HepG2 (cell line): ENCODE measurements around the gene LIPE. TPM values are rescaled to one million over a fixed set of nuclear protein-coding genes. Genes with fewer than 3 reads are reported as not detected.

ENCODE experiments used
- ARNT ChIP-seq: fragments of 450-650 bp; IDR thresholded peaks from 2 replicates; pipeline ENCODE4 v1.6.1; 2017
- ASH2L ChIP-seq: fragments of 300-600, 200-600 bp; sonication (generic); IDR thresholded peaks from 2 replicates; pipeline ENCODE4 v1.7.0; 2017; ENCODE audit warnings: low read depth, mild to moderate bottlenecking, moderate library complexity, mixed read lengths, low read length; ENCODE audit not compliant: insufficient read length
- CEBPB ChIP-seq: IDR thresholded peaks from 2 replicates; pipeline ENCODE4 v1.6.1; 2011; ENCODE audit warnings: low read depth, low read length, improper control_type of control experiment, borderline replicate concordance
- FOSL2 ChIP-seq: sonication (generic); formaldehyde crosslinking; IDR thresholded peaks from 2 replicates; pipeline ENCODE4 v1.4.0; 2020; ENCODE audit warnings: missing genetic modification reagents
- GABPB1 ChIP-seq: IDR thresholded peaks from 2 replicates; pipeline ENCODE4 v1.6.1; 2016; ENCODE audit warnings: mild to moderate bottlenecking, missing genetic modification reagents, moderate library complexity, missing compliant biosample characterization
- HNRNPK ChIP-seq: fragments of 200-400 bp; formaldehyde crosslinking; IDR thresholded peaks from 2 replicates; pipeline ENCODE4 v1.6.1; 2018; ENCODE audit warnings: low read length, low read depth, moderate library complexity, mild to moderate bottlenecking; ENCODE audit not compliant: poor library complexity, severe bottlenecking
- KDM2A ChIP-seq: sonication (generic); formaldehyde crosslinking; IDR thresholded peaks from 2 replicates; pipeline ENCODE4 v1.4.0; 2020; ENCODE audit warnings: low read depth, missing genetic modification reagents, borderline replicate concordance
- MAX ChIP-seq: IDR thresholded peaks from 2 replicates; pipeline ENCODE4 v1.6.1; 2012; ENCODE audit warnings: inconsistent platforms
- MYPOP ChIP-seq: sonication (generic); formaldehyde crosslinking; IDR thresholded peaks from 2 replicates; pipeline ENCODE4 v1.8.1; 2023; ENCODE audit warnings: mild to moderate bottlenecking, moderate library complexity, missing genetic modification reagents
- NCOR1 ChIP-seq: fragments of 200-600 bp; sonication (generic); IDR thresholded peaks from 2 replicates; pipeline ENCODE4 v1.7.0; 2017; ENCODE audit warnings: antibody characterized with exemption, low read length, borderline replicate concordance
- NPAS2 ChIP-seq: sonication (generic); formaldehyde crosslinking; IDR thresholded peaks from 2 replicates; pipeline ENCODE4 v1.8.0; 2022; ENCODE audit warnings: mild to moderate bottlenecking, missing genetic modification reagents, borderline replicate concordance
- NR3C1 ChIP-seq: sonication (generic); formaldehyde crosslinking; IDR thresholded peaks from 2 replicates; pipeline ENCODE4 v1.4.0; 2020; ENCODE audit warnings: missing genetic modification reagents
- PATZ1 ChIP-seq: sonication (generic); formaldehyde crosslinking; IDR thresholded peaks from 2 replicates; pipeline ENCODE4 v1.4.0; 2020; ENCODE audit warnings: missing genetic modification reagents
- SAP130 ChIP-seq: IDR thresholded peaks from 2 replicates; pipeline ENCODE4 v1.6.1; 2016; ENCODE audit warnings: low read depth
- SMAD3 ChIP-seq: sonication (generic); formaldehyde crosslinking; IDR thresholded peaks from 2 replicates; pipeline ENCODE4 v1.4.0; 2020; ENCODE audit warnings: missing genetic modification reagents
- SMAD9 ChIP-seq: sonication (generic); formaldehyde crosslinking; IDR thresholded peaks from 2 replicates; pipeline ENCODE4 v1.5.1; 2020; ENCODE audit warnings: mild to moderate bottlenecking, missing genetic modification reagents
- ZFY ChIP-seq: sonication (generic); formaldehyde crosslinking; IDR thresholded peaks from 2 replicates; pipeline ENCODE4 v1.4.0; 2020; ENCODE audit warnings: missing genetic modification reagents
- ZNF703 ChIP-seq: sonication (generic); formaldehyde crosslinking; IDR thresholded peaks from 2 replicates; pipeline ENCODE4 v1.5.1; 2020; ENCODE audit warnings: missing genetic modification reagents, mild to moderate bottlenecking, moderate library complexity, borderline replicate concordance
- ZNF768 ChIP-seq: sonication (generic); formaldehyde crosslinking; IDR thresholded peaks from 2 replicates; pipeline ENCODE4 v1.4.0; 2020; ENCODE audit warnings: missing genetic modification reagents
- ZNF790 ChIP-seq: sonication (generic); formaldehyde crosslinking; IDR thresholded peaks from 2 replicates; pipeline ENCODE4 v1.8.0; 2022; ENCODE audit warnings: missing genetic modification reagents, mild to moderate bottlenecking, borderline replicate concordance
- ZNF83 ChIP-seq: sonication (generic); formaldehyde crosslinking; IDR thresholded peaks from 2 replicates; pipeline ENCODE4 v1.4.0; 2020; ENCODE audit warnings: missing genetic modification reagents, mild to moderate bottlenecking, borderline replicate concordance
- polyA plus RNA-seq, 8 experiments: library from polyadenylated mRNA; depleted of rRNA in 3 of 8; stranded (reverse) in 7 of 8; unstranded in 1 of 8; fragments of >200 nt; fragmentation: Illumina TruSeq in 4 of 8; extraction: Trizol in 4 of 8; gene quantifications; 2 replicates each; pipeline versions ENCODE4 v1.2.1 to v1.2.3, GENCODE V29; 2011 to 2016; ENCODE audit warnings: low read depth in 4 of 8, missing spikeins in 1 of 8, mixed read lengths in 1 of 8; ENCODE audit not compliant: insufficient read depth in 1 of 8
- total RNA-seq, 5 experiments: library from RNA; depleted of rRNA; stranded (reverse); fragments of >200 nt; fragmentation: Illumina TruSeq; extraction: Trizol; gene quantifications; 2 replicates each; pipeline ENCODE4 v1.2.3, GENCODE V29; 2016; ENCODE audit warnings: low read depth in 1 of 5
- TF ChIP-seq, protein P1 (sequence below): sonication (generic); formaldehyde crosslinking; IDR thresholded peaks from 2 replicates; pipeline ENCODE4 v1.5.1; 2020; ENCODE audit warnings: missing genetic modification reagents, mild to moderate bottlenecking, borderline replicate concordance

LIPE gene
- total and polyA plus RNA-seq, 2 of the 13 experiments (the other 11 are each of a cell fraction or from before 2014, with no cell fraction given) = not detected

DNA sequence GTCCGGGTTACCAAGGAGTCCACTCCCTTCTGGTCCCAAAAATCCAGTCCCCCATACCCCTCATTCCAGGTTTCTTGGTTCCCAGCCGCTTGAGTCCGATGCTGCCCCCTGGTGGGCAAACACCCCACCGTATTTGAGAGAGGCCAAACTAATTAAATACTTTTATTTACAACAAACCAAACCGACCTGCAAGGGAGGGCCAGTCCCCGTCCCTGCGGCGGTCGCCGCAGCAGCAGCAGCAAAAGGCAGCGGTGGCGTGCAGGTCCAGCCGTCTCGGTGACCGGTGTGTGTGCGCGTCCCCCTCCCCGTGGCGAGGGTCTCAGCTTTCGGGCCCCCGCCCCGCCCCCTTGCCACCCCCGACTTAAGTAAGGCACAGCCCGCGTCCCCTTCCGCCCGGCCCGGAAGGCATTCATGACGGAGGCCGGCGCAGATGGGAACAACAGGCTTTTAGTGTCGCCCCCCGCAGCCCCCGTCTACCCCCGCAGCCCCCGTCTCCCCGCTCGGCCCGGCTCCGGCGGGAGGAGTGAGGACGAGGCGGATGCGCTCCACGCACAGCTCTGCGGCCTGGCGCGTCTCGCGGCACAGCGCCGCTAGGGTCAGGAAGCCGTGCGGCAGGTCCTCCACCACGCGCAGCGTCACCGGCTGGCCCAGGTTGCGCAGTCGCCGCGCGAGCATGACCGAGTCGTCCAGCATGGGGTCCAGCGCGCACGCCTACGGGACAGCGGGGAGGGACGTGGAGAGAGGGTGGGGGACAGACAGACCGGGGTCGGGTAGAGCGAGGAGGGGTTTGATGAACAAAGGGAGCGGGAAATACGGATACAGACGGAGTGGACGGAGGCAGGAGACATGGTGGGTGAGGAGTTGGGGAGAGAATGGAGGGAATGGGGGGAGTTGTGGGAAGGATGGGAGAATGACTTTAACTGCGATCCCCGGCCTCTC lies 25.6 kb downstream of the LIPE start (continued):
- TF ChIP-seq GABPB1 (CRISPR knock-in tag) (peak; percentile 32; the same call in 1 of the 2 replicates), ZNF768 (CRISPR knock-in tag) (peak; percentile 54; the same call in 1 of the 2 replicates), CEBPB (peak; percentile 6; the same call in 1 of the 2 replicates), FOSL2 (CRISPR knock-in tag) (0 out of 2 replicates have a peak, but pooled peaks have one; percentile 18), KDM2A (CRISPR knock-in tag) (peak; percentile 57; the same call in 1 of the 2 replicates), ARNT (no peak), ZFY (CRISPR knock-in tag) (peak; percentile 50; the same call in 1 of the 2 replicates), ZNF83 (CRISPR knock-in tag) (no peak), MAX (peak; percentile 31; the same call in 1 of the 2 replicates), SMAD9 (CRISPR knock-in tag) (no peak), NR3C1 (no peak), ZNF703 (CRISPR knock-in tag) (no peak), ASH2L (no peak), ZNF790 (CRISPR knock-in tag) (no peak), SAP130 (CRISPR knock-in tag) (0 out of 2 replicates have a peak, but pooled peaks have one; percentile 13), NPAS2 (no peak), PATZ1 (CRISPR knock-in tag) (peak; percentile 47), HNRNPK (peak; percentile 66), SMAD3 (no peak), NCOR1 (no peak), MYPOP (CRISPR knock-in tag) (peak; percentile 46; the same call in 1 of the 2 replicates)
- TF ChIP-seq, protein P1, sequence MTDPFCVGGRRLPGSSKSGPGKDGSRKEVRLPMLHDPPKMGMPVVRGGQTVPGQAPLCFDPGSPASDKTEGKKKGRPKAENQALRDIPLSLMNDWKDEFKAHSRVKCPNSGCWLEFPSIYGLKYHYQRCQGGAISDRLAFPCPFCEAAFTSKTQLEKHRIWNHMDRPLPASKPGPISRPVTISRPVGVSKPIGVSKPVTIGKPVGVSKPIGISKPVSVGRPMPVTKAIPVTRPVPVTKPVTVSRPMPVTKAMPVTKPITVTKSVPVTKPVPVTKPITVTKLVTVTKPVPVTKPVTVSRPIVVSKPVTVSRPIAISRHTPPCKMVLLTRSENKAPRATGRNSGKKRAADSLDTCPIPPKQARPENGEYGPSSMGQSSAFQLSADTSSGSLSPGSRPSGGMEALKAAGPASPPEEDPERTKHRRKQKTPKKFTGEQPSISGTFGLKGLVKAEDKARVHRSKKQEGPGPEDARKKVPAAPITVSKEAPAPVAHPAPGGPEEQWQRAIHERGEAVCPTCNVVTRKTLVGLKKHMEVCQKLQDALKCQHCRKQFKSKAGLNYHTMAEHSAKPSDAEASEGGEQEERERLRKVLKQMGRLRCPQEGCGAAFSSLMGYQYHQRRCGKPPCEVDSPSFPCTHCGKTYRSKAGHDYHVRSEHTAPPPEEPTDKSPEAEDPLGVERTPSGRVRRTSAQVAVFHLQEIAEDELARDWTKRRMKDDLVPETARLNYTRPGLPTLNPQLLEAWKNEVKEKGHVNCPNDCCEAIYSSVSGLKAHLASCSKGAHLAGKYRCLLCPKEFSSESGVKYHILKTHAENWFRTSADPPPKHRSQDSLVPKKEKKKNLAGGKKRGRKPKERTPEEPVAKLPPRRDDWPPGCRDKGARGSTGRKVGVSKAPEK (CRISPR knock-in tag) = no peak
